ENCODE results near the gene MYOCOS. TPM values are rescaled to one million over a fixed set of nuclear protein-coding genes. Genes with fewer than 3 reads are reported as not detected.
"Not testable (repeated sequence)": the region's sequence is repeated elsewhere in the genome, so short reads cannot be mapped to it uniquely, and the experiment has no call there.

The MYOCOS gene
- total RNA-seq, 1 experiment from 2014 or later = 0.41 TPM

GRCh38 chr1:171654201-171654941, 32.3 kb downstream of the MYOCOS start:
- intact Hi-C loops (cut with micrococcal nuclease; ENCODE audit: unreplicated experiment) = loop anchor here (2.0 kb wide), 1 partner anchor 62 kb away; no protein-coding TSS in a partner anchor
- CTCF ChIA-PET = interaction anchor here (2.0 kb wide), 1 partner anchor 62 kb away, joined by 9 read pairs; no protein-coding TSS in a partner anchor
- Histone ChIP-seq H3K4me3 (ENCODE audit: low read depth, low read length, poor library complexity, severe bottlenecking) (no peak overlapping the region), H3K27me3 (replicated peaks; ENCODE audit: insufficient read depth, low read depth, low read length, poor library complexity) (no peaks in the 10 kb centered on the region), H3K36me3 (ENCODE audit: insufficient read depth, low read length, poor library complexity, severe bottlenecking) (no peaks in the 10 kb centered on the region), H3K27ac (ENCODE audit: low read depth, low read length, poor library complexity, severe bottlenecking) (no peak overlapping the region), H3K4me1 (ENCODE audit: insufficient read depth, low read length, poor library complexity, severe bottlenecking) (peaks cover 4% of the 10 kb centered on the region), H3K9me3 (ENCODE audit: low read depth, low read length, poor library complexity, severe bottlenecking) (no peaks in the 10 kb centered on the region)
- no TSS peak for BruUV-seq (replicated peaks)
- TF ChIP-seq CTCF (conservative IDR thresholded peaks at IDR 0.05; ENCODE audit: low read depth, low read length) (no peak), EZH2 (IDR thresholded peaks at IDR 0.05; ENCODE audit: borderline replicate concordance, low read depth, low read length, poor library complexity, severe bottlenecking) (no peak)
- no peak for DNase-seq (ENCODE audit: low spot score)
- POLR2A ChIA-PET (ENCODE audit: low non-redundant PET) = interaction anchor here (0.6 kb wide), 1 partner anchor 10 kb away, joined by 3 read pairs; no protein-coding TSS in a partner anchor

DNA sequence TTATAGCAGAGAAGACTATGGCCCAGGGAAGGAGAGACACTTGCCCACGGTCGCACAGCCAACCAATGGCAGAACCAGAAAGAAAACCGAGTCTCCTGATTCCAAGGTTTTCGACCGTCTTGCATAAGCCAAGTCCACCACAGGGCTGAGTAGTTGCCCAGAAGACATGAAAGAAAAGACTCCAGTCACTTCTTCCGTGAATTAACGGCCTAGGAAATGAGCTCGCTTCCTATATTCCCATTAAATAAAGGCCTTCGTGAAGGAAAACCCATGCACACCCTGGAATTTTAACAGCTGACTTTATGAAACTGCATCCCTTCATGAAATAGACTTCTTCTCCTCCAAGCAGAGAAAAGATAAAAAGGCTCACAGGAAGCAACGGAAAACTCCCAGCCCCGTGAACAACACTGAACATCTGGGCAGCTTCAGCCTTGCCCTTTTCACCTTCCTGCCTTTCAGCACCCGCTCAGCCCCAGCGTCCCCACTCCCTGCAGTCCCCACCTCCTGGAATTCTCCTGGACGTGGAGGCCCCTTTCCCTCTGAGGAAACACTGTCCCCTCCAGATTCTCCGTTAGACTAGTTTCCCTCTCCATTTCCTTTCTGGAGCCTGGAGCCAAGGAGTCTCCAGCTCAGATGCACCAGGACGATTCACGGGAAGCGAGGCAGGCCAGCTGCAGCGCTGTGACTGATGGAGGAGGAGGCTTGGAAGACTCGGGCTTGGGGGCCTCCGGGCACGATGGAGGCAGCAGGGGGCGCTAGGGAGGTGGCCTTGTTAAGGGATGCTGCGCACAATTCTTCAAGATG, 33.1 kb downstream of the MYOCOS start:
- intact Hi-C loops (cut with micrococcal nuclease; ENCODE audit: unreplicated experiment) = loop anchor here (2.0 kb wide), 1 partner anchor 62 kb away; no protein-coding TSS in a partner anchor
- no TSS peak for BruUV-seq (replicated peaks)
- Histone ChIP-seq H3K4me3 (ENCODE audit: low read depth, low read length, poor library complexity, severe bottlenecking) (no peak overlapping the region), H3K36me3 (ENCODE audit: insufficient read depth, low read length, poor library complexity, severe bottlenecking) (no peaks in the 10 kb centered on the region), H3K9me3 (ENCODE audit: low read depth, low read length, poor library complexity, severe bottlenecking) (no peaks in the 10 kb centered on the region), H3K27ac (ENCODE audit: low read depth, low read length, poor library complexity, severe bottlenecking) (no peak overlapping the region), H3K4me1 (ENCODE audit: insufficient read depth, low read length, poor library complexity, severe bottlenecking) (peaks cover 4% of the 10 kb centered on the region), H3K27me3 (replicated peaks; ENCODE audit: insufficient read depth, low read depth, low read length, poor library complexity) (no peaks in the 10 kb centered on the region)
- ChIA-PET POLR2A (ENCODE audit: low non-redundant PET) (interaction anchor here (0.6 kb wide), 1 partner anchor 11 kb away, joined by 3 read pairs; no protein-coding TSS in a partner anchor), CTCF (interaction anchor here (2.0 kb wide), 1 partner anchor 61 kb away, joined by 9 read pairs; no protein-coding TSS in a partner anchor)
- peak; percentile 83 for DNase-seq (ENCODE audit: low spot score)
- TF ChIP-seq CTCF (conservative IDR thresholded peaks at IDR 0.05; ENCODE audit: low read depth, low read length) (peak; percentile 95), EZH2 (IDR thresholded peaks at IDR 0.05; ENCODE audit: borderline replicate concordance, low read depth, low read length, poor library complexity, severe bottlenecking) (no peak)

DNA sequence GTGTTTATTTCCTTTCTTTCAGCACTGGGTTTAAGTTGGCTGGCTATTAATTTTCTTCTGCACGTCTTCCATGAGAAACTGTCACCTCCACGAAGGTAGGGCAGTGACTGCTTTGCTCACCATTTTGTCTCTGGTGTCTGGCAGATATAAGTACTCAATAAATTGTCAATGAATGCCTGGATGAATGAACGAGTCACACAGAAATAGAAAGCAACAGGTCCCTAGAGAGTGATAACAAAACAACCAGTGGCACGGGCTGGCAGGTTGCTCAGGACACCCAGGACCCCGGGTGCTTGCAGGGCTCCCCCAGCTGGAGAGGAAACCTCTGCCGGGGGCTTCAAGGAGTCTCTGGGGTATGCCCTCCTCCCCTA, 33.7 kb downstream of the MYOCOS start:
- no TSS peak for BruUV-seq (replicated peaks)
- no peak overlapping the region for H3K4me3 ChIP-seq (ENCODE audit: low read depth, low read length, poor library complexity, severe bottlenecking)
- intact Hi-C loops (cut with micrococcal nuclease; ENCODE audit: unreplicated experiment) = loop anchor here (2.0 kb wide), 1 partner anchor 61 kb away; no protein-coding TSS in a partner anchor
- H3K27ac ChIP-seq (ENCODE audit: low read depth, low read length, poor library complexity, severe bottlenecking) = no peak overlapping the region
- H3K4me1 ChIP-seq (ENCODE audit: insufficient read depth, low read length, poor library complexity, severe bottlenecking) = peaks cover 4% of the 10 kb centered on the region
- TF ChIP-seq EZH2 (IDR thresholded peaks at IDR 0.05; ENCODE audit: borderline replicate concordance, low read depth, low read length, poor library complexity, severe bottlenecking) = no peak
- 0 out of 2 replicates have a peak, but pooled peaks have one; percentile 6 for TF ChIP-seq CTCF (conservative IDR thresholded peaks at IDR 0.05; ENCODE audit: low read depth, low read length)
- CTCF ChIA-PET = interaction anchor here (2.0 kb wide), 1 partner anchor 60 kb away, joined by 9 read pairs; no protein-coding TSS in a partner anchor
- H3K9me3 ChIP-seq (ENCODE audit: low read depth, low read length, poor library complexity, severe bottlenecking) = no peaks in the 10 kb centered on the region
- DNase-seq (ENCODE audit: low spot score) = no peak
- H3K27me3 ChIP-seq (replicated peaks; ENCODE audit: insufficient read depth, low read depth, low read length, poor library complexity) = no peaks in the 10 kb centered on the region
- no peaks in the 10 kb centered on the region for H3K36me3 ChIP-seq (ENCODE audit: insufficient read depth, low read length, poor library complexity, severe bottlenecking)
- POLR2A ChIA-PET (ENCODE audit: low non-redundant PET) = no interaction called here

DNA sequence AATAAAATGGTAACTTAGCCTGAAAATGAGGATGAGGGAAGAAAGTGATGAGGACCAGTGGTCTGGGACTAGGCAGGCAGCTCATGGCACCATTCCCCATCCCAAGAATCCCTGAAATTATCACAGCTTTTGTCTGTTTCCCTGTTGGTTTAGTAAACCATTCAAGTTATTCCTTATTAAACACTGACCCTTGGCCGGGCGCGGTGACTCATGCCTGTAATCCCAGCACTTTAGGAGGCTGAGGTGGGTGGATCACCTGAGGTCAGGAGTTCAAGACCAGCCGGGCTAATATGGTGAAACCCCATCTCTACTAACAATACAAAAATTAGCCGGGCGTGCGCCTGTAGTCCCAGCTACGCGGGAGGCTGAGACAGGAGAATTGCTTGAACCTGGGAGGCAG, 34.2 kb downstream of the MYOCOS start:
- H3K27ac ChIP-seq (ENCODE audit: low read depth, low read length, poor library complexity, severe bottlenecking); CTCF ChIA-PET; H3K36me3 ChIP-seq (ENCODE audit: insufficient read depth, low read length, poor library complexity, severe bottlenecking); H3K27me3 ChIP-seq (replicated peaks; ENCODE audit: insufficient read depth, low read depth, low read length, poor library complexity); intact Hi-C loops (cut with micrococcal nuclease; ENCODE audit: unreplicated experiment); H3K4me1 ChIP-seq (ENCODE audit: insufficient read depth, low read length, poor library complexity, severe bottlenecking); BruUV-seq (replicated peaks); H3K4me3 ChIP-seq (ENCODE audit: low read depth, low read length, poor library complexity, severe bottlenecking); POLR2A ChIA-PET (ENCODE audit: low non-redundant PET); DNase-seq (ENCODE audit: low spot score); H3K9me3 ChIP-seq (ENCODE audit: low read depth, low read length, poor library complexity, severe bottlenecking): not testable (repeated sequence)

Measured in A673 (cell line).